ENCODE data around the gene ZDHHC9.
"Not testable (repeated sequence)": the region's sequence is repeated elsewhere in the genome, so short reads cannot be mapped to it uniquely, and the experiment has no call there.

Gene ZDHHC9

DNA sequence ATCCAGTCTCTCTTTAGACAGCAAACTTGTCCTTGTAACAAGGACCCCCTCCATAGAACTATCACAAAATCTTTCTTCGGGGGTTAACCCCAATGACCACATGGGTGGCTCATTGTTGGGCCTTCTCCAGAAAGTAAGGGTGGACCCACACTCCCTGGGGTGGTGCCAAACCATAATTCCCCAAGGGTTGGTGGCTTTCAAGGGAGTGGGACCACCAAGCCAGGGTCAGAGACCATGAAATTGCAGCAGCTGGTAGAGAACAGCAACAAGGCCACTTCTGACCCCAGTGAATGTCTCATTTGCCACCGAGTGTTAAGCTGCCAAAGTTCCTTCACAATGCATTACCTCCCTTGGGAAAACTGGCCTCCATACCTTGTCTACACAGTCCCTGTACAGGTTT lies 28.8 kb upstream of the ZDHHC9 start:
- H3K27ac ChIP-seq: no peak overlapping the region
- no peak overlapping the region for H2AFZ ChIP-seq
- no peaks in the 10 kb centered on the region for H3K36me3 ChIP-seq (ENCODE audit: control insufficient read depth, insufficient read depth, low read length)
- H3K27me3 ChIP-seq (ENCODE audit: control insufficient read depth, insufficient read depth, low read length): no peaks in the 10 kb centered on the region
- no peak overlapping the region for H3K9ac ChIP-seq
- no peaks in the 10 kb centered on the region for H3K4me1 ChIP-seq
- no peak overlapping the region for H3K4me2 ChIP-seq (ENCODE audit: low read length)
- no peaks in the 10 kb centered on the region for H3K79me2 ChIP-seq
- H3K9me3 ChIP-seq (ENCODE audit: control insufficient read depth, low read length): no peaks in the 10 kb centered on the region
- H3K4me3 ChIP-seq (ENCODE audit: low read depth, low read length): no peak overlapping the region
- TF ChIP-seq, protein P1, sequence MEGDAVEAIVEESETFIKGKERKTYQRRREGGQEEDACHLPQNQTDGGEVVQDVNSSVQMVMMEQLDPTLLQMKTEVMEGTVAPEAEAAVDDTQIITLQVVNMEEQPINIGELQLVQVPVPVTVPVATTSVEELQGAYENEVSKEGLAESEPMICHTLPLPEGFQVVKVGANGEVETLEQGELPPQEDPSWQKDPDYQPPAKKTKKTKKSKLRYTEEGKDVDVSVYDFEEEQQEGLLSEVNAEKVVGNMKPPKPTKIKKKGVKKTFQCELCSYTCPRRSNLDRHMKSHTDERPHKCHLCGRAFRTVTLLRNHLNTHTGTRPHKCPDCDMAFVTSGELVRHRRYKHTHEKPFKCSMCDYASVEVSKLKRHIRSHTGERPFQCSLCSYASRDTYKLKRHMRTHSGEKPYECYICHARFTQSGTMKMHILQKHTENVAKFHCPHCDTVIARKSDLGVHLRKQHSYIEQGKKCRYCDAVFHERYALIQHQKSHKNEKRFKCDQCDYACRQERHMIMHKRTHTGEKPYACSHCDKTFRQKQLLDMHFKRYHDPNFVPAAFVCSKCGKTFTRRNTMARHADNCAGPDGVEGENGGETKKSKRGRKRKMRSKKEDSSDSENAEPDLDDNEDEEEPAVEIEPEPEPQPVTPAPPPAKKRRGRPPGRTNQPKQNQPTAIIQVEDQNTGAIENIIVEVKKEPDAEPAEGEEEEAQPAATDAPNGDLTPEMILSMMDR (IDR thresholded peaks at IDR 0.05): no peak

DNA sequence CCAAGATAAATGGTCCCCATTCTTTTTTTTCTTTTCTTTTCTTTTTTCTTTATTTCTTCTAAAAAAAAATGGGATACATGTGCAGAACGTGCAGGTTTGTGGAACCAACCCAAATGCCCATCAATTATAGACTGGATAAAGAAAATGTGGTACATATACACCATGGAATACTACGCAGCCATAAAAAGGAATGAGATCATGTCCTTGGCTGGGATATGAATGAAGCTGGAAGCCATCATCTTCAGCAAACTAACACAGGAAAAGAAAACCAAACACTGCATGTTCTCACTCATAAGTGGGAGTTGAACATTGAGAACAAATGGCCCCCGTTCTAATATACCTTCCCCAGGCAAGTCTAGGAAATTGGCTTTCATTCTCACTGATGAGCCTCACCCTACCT lies 22.6 kb upstream of the ZDHHC9 start:
- not testable (repeated sequence) for H3K79me2 ChIP-seq; H3K27me3 ChIP-seq (ENCODE audit: control insufficient read depth, insufficient read depth, low read length); H3K4me1 ChIP-seq; H2AFZ ChIP-seq; H3K9me3 ChIP-seq (ENCODE audit: control insufficient read depth, low read length); H3K36me3 ChIP-seq (ENCODE audit: control insufficient read depth, insufficient read depth, low read length); H3K27ac ChIP-seq; H3K4me2 ChIP-seq (ENCODE audit: low read length); H3K9ac ChIP-seq; H3K4me3 ChIP-seq (ENCODE audit: low read depth, low read length)

DNA sequence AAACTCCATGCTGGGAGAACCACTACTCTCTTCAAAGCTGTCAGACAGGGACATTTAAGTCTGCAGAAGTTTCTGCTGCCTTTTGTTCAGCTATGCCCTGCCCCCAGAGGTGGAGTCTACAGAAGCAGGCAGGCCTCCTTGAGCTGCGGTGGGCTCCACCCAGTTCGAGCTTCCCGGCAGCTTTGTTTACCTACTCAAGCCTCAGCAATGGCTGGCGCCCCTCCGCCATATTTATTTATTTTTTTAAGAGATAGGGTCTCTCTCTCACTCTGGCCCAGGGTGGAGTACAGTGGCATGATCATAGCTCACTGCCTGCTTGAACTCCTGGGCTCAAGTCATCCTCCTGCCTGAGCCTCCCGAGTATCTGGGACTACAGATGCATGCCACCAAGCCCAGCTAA lies 15.4 kb upstream of the ZDHHC9 start:
- H3K4me3 ChIP-seq (ENCODE audit: low read depth, low read length); H3K27me3 ChIP-seq (ENCODE audit: control insufficient read depth, insufficient read depth, low read length); H3K36me3 ChIP-seq (ENCODE audit: control insufficient read depth, insufficient read depth, low read length); H3K79me2 ChIP-seq; H3K4me1 ChIP-seq; H3K9me3 ChIP-seq (ENCODE audit: control insufficient read depth, low read length); H3K27ac ChIP-seq; H3K4me2 ChIP-seq (ENCODE audit: low read length); H2AFZ ChIP-seq; H3K9ac ChIP-seq: not testable (repeated sequence)

DNA sequence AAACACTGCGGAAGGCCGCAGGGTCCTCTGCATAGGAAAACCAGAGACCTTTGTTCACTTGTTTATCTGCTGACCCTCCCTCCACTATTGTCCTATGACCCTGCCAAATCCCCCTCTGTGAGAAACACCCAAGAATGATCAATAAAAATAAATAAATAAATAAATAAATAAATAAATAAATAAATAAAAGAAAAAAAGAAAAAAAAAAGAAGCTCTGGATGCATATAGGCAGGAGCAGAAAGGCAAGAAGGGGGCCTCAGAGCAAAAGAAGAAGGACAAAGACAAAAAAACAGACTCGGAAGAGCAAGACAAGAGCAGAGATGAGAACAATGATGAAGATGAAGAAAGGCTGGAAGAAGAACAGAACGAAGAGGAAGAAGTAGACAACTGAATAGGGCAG lies 8.1 kb upstream of the ZDHHC9 start:
- H3K79me2 ChIP-seq; H3K9me3 ChIP-seq (ENCODE audit: control insufficient read depth, low read length); H3K9ac ChIP-seq; H3K36me3 ChIP-seq (ENCODE audit: control insufficient read depth, insufficient read depth, low read length); H3K27me3 ChIP-seq (ENCODE audit: control insufficient read depth, insufficient read depth, low read length); H3K4me3 ChIP-seq (ENCODE audit: low read depth, low read length); H3K27ac ChIP-seq; H2AFZ ChIP-seq; H3K4me2 ChIP-seq (ENCODE audit: low read length); H3K4me1 ChIP-seq: not testable (repeated sequence)

DNA sequence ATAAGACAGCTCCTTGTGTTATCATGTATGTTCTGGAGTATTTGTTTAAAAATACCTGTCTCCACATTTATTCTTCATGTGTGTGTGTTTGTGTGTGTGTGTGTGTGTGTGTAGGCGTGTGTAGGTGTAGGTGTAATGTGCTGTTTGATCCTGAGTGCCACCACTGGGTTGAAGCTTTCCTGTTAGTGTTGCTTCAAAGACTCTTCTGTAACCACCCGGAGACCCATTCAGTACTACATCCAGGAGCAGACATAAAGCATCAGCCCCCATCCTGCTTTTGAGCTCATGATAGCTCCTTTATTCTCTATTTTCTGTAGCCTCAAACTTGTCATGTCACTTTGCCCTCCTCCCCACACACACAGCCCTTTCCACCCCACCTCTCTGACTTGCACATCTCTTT lies 3.0 kb upstream of the ZDHHC9 start:
- Histone ChIP-seq H3K27ac (no peak overlapping the region), H3K27me3 (ENCODE audit: control insufficient read depth, insufficient read depth, low read length) (no peaks in the 10 kb centered on the region), H3K4me1 (no peaks in the 10 kb centered on the region), H3K79me2 (no peaks in the 10 kb centered on the region), H3K9me3 (ENCODE audit: control insufficient read depth, low read length) (no peaks in the 10 kb centered on the region), H3K4me3 (ENCODE audit: low read depth, low read length) (no peak overlapping the region), H2AFZ (no peak overlapping the region), H3K4me2 (ENCODE audit: low read length) (no peak overlapping the region), H3K36me3 (ENCODE audit: control insufficient read depth, insufficient read depth, low read length) (no peaks in the 10 kb centered on the region), H3K9ac (no peak overlapping the region)
- TF ChIP-seq, protein P1 (IDR thresholded peaks at IDR 0.05): no peak

DNA sequence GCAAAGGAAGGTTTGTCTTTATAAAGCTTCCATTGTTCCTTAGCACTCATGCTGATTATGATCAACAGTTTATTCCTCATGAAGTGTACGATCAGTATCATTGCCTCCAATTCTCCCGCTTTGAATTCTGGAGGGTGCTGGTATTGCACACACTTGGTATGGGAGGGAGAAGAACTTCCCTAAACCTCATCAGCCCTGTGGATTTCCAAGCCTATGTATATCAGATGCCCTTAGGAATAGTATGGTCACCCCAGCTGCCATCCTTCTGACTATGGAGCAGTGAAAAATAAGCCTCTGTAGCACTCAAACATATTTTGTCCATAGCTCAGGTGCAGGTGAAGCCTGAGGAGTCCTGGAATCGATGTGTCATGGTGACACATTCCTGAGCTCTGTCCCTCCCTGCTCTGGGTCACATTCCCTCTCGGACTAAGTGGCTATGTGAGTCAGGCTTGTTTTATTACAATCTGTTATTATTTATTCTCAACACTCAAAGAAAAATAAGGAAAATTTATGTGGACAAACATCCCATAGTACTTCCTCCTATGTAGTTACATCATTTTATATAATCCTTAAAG lies 2.0 kb upstream of the ZDHHC9 start:
- TF ChIP-seq, protein P1 (IDR thresholded peaks at IDR 0.05): no peak
- Histone ChIP-seq H3K9ac (no peak overlapping the region), H2AFZ (no peak overlapping the region), H3K79me2 (no peaks in the 10 kb centered on the region), H3K9me3 (ENCODE audit: control insufficient read depth, low read length) (no peaks in the 10 kb centered on the region), H3K27ac (no peak overlapping the region), H3K27me3 (ENCODE audit: control insufficient read depth, insufficient read depth, low read length) (no peaks in the 10 kb centered on the region), H3K4me2 (ENCODE audit: low read length) (no peak overlapping the region), H3K4me3 (ENCODE audit: low read depth, low read length) (no peak overlapping the region), H3K4me1 (no peaks in the 10 kb centered on the region), H3K36me3 (ENCODE audit: control insufficient read depth, insufficient read depth, low read length) (no peaks in the 10 kb centered on the region)

All from parathyroid adenoma (tissue), 2 donors.